Non-pigmented ciliary epithelial cell (primary cell): ENCODE measurements around the gene ZNF575.

ENCODE experiments used
- DNase-seq: peaks from one replicate; pipeline ENCODE4 v3.0.0-alpha.2; 2010; ENCODE audit warnings: low read depth

The ZNF575 gene

DNA sequence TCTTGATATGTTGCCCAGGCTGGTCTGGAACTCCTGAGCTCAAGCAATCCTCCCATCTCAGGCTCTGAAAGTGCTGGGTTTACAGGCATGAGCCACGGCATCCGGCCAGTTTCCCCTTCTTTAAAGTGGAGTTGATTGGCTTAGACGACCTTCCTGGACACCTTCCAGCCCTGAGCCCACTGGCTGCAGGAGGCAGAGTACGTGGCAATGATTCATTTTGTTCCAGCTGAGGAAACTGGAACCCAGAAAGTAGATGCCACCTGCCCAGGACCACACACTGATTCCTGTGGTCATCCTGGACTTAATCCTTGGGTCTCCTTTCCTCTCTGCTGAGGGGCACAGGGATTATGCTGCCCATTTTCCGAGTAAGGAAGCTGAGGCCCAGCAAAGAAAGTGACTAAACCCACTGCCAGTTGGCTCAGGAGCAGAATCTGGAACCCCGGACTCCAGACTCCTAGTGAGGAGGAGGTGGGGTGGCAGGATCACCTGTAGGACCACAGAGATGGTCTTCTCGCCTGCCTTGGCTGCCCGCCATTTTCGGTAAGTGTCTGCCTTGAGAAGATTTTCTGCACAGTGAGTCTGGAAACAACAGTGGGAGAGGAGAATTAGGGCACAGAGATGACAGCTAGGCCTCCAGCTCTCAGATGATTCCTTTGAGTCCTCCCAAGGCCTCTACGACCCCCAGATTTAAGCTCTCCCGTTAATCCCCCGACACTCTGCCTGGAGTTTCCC, 41.6 kb downstream of the ZNF575 start:
- DNase-seq: no peak

DNA sequence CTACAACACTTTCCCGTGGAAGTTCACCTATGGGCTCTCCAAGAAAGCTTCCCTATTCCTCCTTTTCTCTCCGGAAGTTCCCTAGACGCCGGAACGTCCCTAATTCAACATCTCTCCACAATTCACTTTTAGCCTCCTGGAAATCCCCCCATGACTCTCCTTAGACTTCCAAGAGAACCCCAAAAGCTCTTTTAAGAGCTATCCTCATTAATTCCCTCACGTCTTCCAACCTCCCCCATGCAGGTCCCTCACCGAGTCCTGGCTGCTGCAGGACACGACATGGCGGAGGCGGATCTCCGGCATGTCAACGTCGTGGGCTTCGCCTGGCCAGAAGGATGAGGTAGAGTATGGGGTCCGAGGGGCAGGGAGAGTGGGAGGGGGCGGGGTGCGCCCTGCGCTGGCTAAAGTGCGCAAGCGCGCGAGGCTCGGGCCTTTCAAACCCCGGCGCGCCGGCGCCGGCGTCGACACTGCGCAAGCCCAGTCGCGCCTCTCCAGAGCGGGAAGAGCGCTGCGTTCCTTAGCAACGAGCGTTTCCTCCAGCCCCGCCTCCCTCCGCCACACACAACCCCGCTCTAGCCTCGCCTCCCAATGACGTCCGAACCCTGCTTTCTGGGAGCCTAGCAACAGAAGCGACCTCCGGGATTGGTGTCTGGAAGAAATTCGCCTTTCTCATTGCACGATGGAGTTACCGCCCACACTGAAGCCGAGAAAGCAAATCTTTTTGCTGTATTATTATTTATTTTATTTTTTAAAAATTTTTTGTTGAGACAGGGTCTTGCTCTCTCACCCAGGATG, 42.4 kb downstream of the ZNF575 start, which contains the start of the genes PINLYP and XRCC1:
Gene PINLYP (plus strand): TSS at position 646 of the 795 bp plus-strand sequence. CDS start 1,391 bp downstream, outside the sequence.
Gene XRCC1 (minus strand): TSS at position 372 of the 795 bp plus-strand sequence. CDS start 69 bp downstream, at position 303.
- peak; percentile 96 for DNase-seq

DNA sequence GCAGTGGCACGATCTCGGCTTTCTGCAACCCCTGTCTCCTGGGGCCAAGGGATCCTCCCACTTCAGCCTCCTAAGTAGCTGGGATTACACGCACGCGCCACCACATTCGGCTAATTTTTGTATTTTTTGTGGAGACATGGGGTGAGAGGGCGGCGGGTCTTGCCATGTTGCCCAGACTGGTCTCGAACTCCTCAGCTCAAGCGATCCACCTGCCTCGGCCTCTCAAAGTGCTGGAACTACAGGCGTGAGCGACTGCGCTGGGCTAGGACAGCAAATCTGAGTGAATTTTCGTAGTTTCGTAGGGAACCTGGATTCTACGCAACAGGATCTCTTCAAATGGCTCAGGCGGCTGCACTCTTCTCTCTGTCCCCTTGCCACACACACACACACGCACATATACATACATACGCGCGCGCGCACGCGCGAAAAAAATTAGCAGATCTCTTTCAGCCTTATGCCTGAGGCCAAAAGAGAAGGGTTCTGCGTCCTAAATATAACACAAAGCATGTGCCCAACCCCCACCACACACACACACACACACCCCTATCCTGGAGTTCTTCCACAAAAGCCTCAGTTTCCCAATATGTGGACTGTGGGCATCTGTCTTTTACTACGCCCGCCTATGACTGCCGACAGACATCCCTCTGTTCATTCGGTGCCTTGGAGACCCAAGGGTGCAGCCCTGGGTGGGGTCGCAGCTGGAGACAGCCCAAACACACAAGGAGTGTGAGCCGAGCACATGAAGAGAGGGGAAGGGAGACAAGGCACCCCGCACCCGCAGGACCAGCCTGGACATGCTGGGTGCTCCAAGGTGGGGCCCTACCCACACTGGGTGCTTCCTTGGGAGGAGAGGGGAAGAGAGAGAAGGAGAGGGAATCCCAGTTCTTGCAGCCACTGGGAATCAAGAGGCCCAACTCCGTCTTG, 43.2 kb downstream of the ZNF575 start:
- DNase-seq: no peak

DNA sequence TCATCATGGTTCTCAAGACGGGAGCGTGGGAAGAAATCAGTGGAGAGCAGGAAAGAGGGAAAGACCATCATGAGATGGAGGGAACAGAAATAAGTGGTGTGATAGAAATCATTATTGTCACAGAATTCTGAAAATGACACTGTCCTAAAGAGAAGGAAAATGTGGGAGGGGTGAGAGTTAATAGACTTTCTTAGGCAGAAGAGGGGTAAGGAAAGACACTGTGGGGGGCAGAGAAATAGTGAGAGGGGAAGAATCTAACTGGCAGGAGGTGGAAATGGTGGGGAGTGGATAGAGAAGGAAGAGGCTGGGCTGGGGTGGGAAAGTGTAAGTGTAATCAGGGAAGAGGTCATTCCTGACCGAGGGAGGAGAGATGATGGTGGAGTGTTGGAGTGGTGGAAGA, 45.8 kb downstream of the ZNF575 start:
- no peak for DNase-seq

DNA sequence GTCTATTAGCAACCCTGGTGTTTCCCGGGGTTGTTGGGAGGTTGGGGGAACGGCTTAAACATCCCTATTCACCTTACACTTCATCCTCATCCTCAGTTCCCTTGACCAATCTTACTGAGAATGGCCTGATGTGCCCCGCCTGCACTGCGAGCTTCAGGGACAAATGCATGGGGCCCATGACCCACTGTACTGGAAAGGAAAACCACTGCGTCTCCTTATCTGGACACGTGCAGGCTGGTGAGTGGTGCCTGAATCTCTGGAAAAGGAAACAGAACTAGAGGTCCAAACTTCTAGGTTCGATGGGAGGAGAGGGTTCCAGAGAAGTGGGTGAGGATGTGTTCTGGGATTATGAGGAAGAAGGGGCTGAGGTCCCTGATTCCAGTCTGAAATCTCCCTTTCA, 48.5 kb downstream of the ZNF575 start:
- no peak for DNase-seq

DNA sequence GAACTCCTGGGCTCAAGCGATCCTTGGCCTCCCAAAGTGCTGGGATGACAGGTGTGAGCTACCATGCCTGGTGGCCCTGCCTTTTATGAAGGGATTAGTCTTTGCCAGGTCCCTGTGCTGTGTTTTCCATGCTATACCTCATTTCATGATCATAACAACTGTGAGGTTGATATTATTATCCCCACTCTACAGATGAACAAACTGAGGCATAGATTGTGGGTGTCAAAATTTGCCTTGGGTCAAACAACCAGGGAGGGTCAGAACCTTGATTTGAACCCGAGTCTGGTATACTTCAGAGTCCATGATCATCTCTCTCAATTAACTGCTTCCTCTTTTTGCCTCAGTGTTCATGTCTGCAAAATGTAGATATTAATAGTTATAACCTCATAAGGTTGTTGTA, 49.5 kb downstream of the ZNF575 start:
- DNase-seq: no peak

DNA sequence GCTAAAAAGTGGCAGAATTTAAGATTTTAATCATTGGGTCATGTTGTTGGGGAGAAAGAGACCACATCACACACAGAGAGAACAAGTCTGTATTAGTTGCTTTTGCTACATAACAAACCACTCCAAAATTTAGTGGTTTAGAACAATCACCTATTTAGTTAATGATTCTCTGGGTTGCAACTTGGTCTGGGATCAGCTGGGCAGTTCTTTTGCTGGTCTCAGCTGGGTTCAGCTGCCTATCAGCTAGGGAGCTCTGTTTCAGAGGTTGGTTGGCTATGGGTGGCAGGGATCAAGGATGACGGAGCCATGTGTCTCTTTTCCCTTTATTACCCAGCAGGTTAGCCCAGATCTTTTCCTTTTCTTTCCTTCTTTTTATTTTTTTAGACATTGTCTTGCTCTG, 51.5 kb downstream of the ZNF575 start:
- DNase-seq: no peak
